IMR-90 (cell line): Measurements from ENCODE around the gene PLEKHG1.

ENCODE experiments used
- BHLHE40 ChIP-seq: fragments of 150-350 bp; IDR thresholded peaks from 2 replicates; pipeline ENCODE4 v1.6.1; 2016; ENCODE audit warnings: mild to moderate bottlenecking, low read depth, low read length
- CEBPB ChIP-seq: IDR thresholded peaks from 2 replicates; pipeline ENCODE4 v1.6.1; 2012; ENCODE audit warnings: low read depth, low read length, improper control_type of control experiment
- CTCF ChIP-seq: conservative IDR thresholded peaks from 2 replicates; pipeline ENCODE4 v1.5.1; 2012; ENCODE audit warnings: mild to moderate bottlenecking, low read depth, low read length, improper control_type of control experiment
- FOS ChIP-seq: fragments of 150-350 bp; IDR thresholded peaks from 2 replicates; pipeline ENCODE4 v1.6.1; 2016; ENCODE audit warnings: low read depth, low read length
- MAFK ChIP-seq: IDR thresholded peaks from 2 replicates; pipeline ENCODE4 v1.6.1; 2012; ENCODE audit warnings: low read depth, low read length, improper control_type of control experiment
- MAZ ChIP-seq: IDR thresholded peaks from 2 replicates; pipeline ENCODE4 v1.6.1; 2012; ENCODE audit warnings: low read depth, mild to moderate bottlenecking, low read length, improper control_type of control experiment, moderate library complexity, borderline replicate concordance
- MXI1 ChIP-seq: IDR thresholded peaks from 2 replicates; pipeline ENCODE4 v1.6.1; 2012; ENCODE audit warnings: low read depth, mild to moderate bottlenecking, low read length, moderate library complexity, borderline replicate concordance
- NFE2L2 ChIP-seq: fragments of 150-350 bp; IDR thresholded peaks from 2 replicates; pipeline ENCODE4 v1.6.1; 2016; ENCODE audit warnings: low read depth, mild to moderate bottlenecking, low read length
- POLR2A ChIP-seq: IDR thresholded peaks from 2 replicates; pipeline ENCODE4 v1.6.1; 2012; ENCODE audit warnings: mild to moderate bottlenecking, low read depth, low read length
- RAD21 ChIP-seq: IDR thresholded peaks from 2 replicates; pipeline ENCODE4 v1.6.1; 2012; ENCODE audit warnings: low read length, improper control_type of control experiment
- RFX5 ChIP-seq: IDR thresholded peaks from 2 replicates; pipeline ENCODE4 v1.8.0; 2012; ENCODE audit warnings: low read depth, mild to moderate bottlenecking, low read length, moderate library complexity
- SMC3 ChIP-seq: fragments of 150-350 bp; IDR thresholded peaks from 2 replicates; pipeline ENCODE4 v1.6.1; 2016; ENCODE audit warnings: low read depth, mild to moderate bottlenecking, antibody characterized with exemption, low read length, moderate library complexity

- no peak for TF ChIP-seq CTCF
- no peak for TF ChIP-seq POLR2A
- no peak for TF ChIP-seq FOS
- TF ChIP-seq CEBPB = no peak
- no peak for TF ChIP-seq BHLHE40
- TF ChIP-seq MAFK = no peak
- no peak for TF ChIP-seq NFE2L2
- no peak for TF ChIP-seq MXI1
- TF ChIP-seq MAZ = no peak
- no peak for TF ChIP-seq RAD21
- TF ChIP-seq RFX5 = no peak
- TF ChIP-seq SMC3 = no peak
Observed at GRCh38 chr6:150598858-150599198, 857 bp upstream of the PLEKHG1 start.
